H9 (cell line): ENCODE data around the gene SLC15A3. TPM values are rescaled to one million over a fixed set of nuclear protein-coding genes. Genes with fewer than 3 reads are reported as not detected.

ENCODE experiments used
- DNase-seq: peaks from one replicate; pipeline ENCODE4 v3.0.0-alpha.2; 2017
- H2AFZ ChIP-seq: one replicate; pipeline ENCODE4 v1.6.1; 2013; ENCODE audit warnings: mild to moderate bottlenecking, low read length, control low read depth, moderate library complexity
- H2AK5ac ChIP-seq: 2 replicates; pipeline ENCODE4 v1.6.1; 2013; ENCODE audit warnings: low read length, control low read depth, mixed read lengths; ENCODE audit not compliant: insufficient read length
- H2BK120ac ChIP-seq: one replicate; pipeline ENCODE4 v1.6.1; 2013; ENCODE audit warnings: low read depth, mild to moderate bottlenecking, low read length, control low read depth, inconsistent platforms; ENCODE audit not compliant: poor library complexity, severe bottlenecking
- H2BK12ac ChIP-seq: 2 replicates; pipeline ENCODE4 v1.6.1; 2013; ENCODE audit warnings: low read length, control low read depth, mixed read lengths, low read depth; ENCODE audit not compliant: insufficient read length
- H2BK15ac ChIP-seq: 2 replicates; pipeline ENCODE4 v1.6.1; 2013; ENCODE audit warnings: low read depth, low read length, control low read depth
- H2BK20ac ChIP-seq: one replicate; pipeline ENCODE4 v1.6.1; 2013; ENCODE audit warnings: low read depth, mild to moderate bottlenecking, low read length, control low read depth, inconsistent platforms; ENCODE audit not compliant: poor library complexity, severe bottlenecking
- H2BK5ac ChIP-seq: 2 replicates; pipeline ENCODE4 v1.6.1; 2013; ENCODE audit warnings: low read length, control low read depth, mixed read lengths; ENCODE audit not compliant: insufficient read length
- H3K14ac ChIP-seq: 2 replicates; pipeline ENCODE4 v1.6.1; 2013; ENCODE audit warnings: low read length, control low read depth; ENCODE audit not compliant: insufficient read depth
- H3K18ac ChIP-seq: 2 replicates; pipeline ENCODE4 v1.6.1; 2013; ENCODE audit warnings: low read depth, mild to moderate bottlenecking, mixed read lengths, low read length, control low read depth; ENCODE audit not compliant: insufficient read length
- H3K23ac ChIP-seq: 2 replicates; pipeline ENCODE4 v1.6.1; 2013; ENCODE audit warnings: low read length, control low read depth, mixed read lengths, low read depth; ENCODE audit not compliant: insufficient read length
- H3K23me2 ChIP-seq: 2 replicates; pipeline ENCODE4 v1.6.1; 2013; ENCODE audit warnings: low read depth, mild to moderate bottlenecking, mixed read lengths, low read length, control low read depth; ENCODE audit not compliant: insufficient read length, poor library complexity, severe bottlenecking
- H3K27ac ChIP-seq: 2 replicates; pipeline ENCODE4 v1.5.1; 2013; ENCODE audit warnings: low read length, control low read depth, mixed read lengths, low read depth; ENCODE audit not compliant: insufficient read length
- H3K27me3 ChIP-seq: 2 replicates; pipeline ENCODE4 v1.6.1; 2013; ENCODE audit warnings: low read length, control low read depth, inconsistent platforms; ENCODE audit not compliant: insufficient read depth
- H3K4ac ChIP-seq: 2 replicates; pipeline ENCODE4 v1.6.1; 2013; ENCODE audit warnings: low read depth, mild to moderate bottlenecking, control low read depth, inconsistent platforms, low read length, moderate library complexity
- H3K4me1 ChIP-seq: 2 replicates; pipeline ENCODE4 v1.6.1; 2013; ENCODE audit warnings: low read length, control low read depth, inconsistent platforms; ENCODE audit not compliant: insufficient read depth
- H3K4me2 ChIP-seq: 2 replicates; pipeline ENCODE4 v1.6.1; 2013; ENCODE audit warnings: low read length, control low read depth, mixed read lengths; ENCODE audit not compliant: insufficient read length, insufficient read depth
- H3K56ac ChIP-seq: 2 replicates; pipeline ENCODE4 v1.6.1; 2013; ENCODE audit warnings: low read depth, mild to moderate bottlenecking, mixed read lengths, low read length, control low read depth; ENCODE audit not compliant: insufficient read length
- H3K79me1 ChIP-seq: 2 replicates; pipeline ENCODE4 v1.6.1; 2013; ENCODE audit warnings: low read depth, mild to moderate bottlenecking, moderate library complexity, low read length, control low read depth, inconsistent platforms; ENCODE audit not compliant: insufficient read depth, poor library complexity, severe bottlenecking
- H3K79me2 ChIP-seq: 2 replicates; pipeline ENCODE4 v1.6.1; 2013; ENCODE audit warnings: low read length, control low read depth, inconsistent platforms; ENCODE audit not compliant: insufficient read depth
- H3K9ac ChIP-seq: 2 replicates; pipeline ENCODE4 v1.6.1; 2013; ENCODE audit warnings: low read length, control low read depth, mixed read lengths; ENCODE audit not compliant: insufficient read length; ENCODE audit errors: extremely low read depth
- H3K9me3 ChIP-seq: one replicate; pipeline ENCODE4 v1.6.1; 2013; ENCODE audit warnings: low read depth, low read length, inconsistent platforms; ENCODE audit not compliant: control insufficient read depth
- H3T11ph ChIP-seq: one replicate; pipeline ENCODE4 v1.6.1; 2013; ENCODE audit warnings: mild to moderate bottlenecking, low read length, control low read depth, inconsistent platforms
- H4K20me1 ChIP-seq: one replicate; pipeline ENCODE4 v1.6.1; 2013; ENCODE audit not compliant: control insufficient read depth, insufficient read length, insufficient read depth
- H4K5ac ChIP-seq: 2 replicates; pipeline ENCODE4 v1.6.1; 2013; ENCODE audit warnings: low read depth, mild to moderate bottlenecking, mixed read lengths, low read length, control low read depth; ENCODE audit not compliant: insufficient read length
- H4K8ac ChIP-seq: replicated peaks from 2 replicates; pipeline ENCODE4 v1.6.1; 2013; ENCODE audit warnings: low read length, control low read depth, mixed read lengths, low read depth; ENCODE audit not compliant: insufficient read length
- H4K91ac ChIP-seq: 2 replicates; pipeline ENCODE4 v1.6.1; 2013; ENCODE audit warnings: low read depth, mild to moderate bottlenecking, moderate library complexity, mixed read lengths, low read length, control low read depth; ENCODE audit not compliant: insufficient read length
- H3K27ac Mint-ChIP-seq, 3 experiments: 2 replicates in 2 of 3; 3 replicates in 1 of 3; pipeline ENCODE4 v1.8.0; 2020 to 2021; ENCODE audit warnings: mixed read lengths in 3 of 3, mild to moderate bottlenecking in 1 of 3, moderate library complexity in 1 of 3
- H3K27me3 Mint-ChIP-seq: 2 replicates; pipeline ENCODE4 v1.8.0; 2021; ENCODE audit warnings: low read depth, mild to moderate bottlenecking, moderate library complexity, mixed read lengths
- H3K36me3 Mint-ChIP-seq, 3 experiments: 2 replicates in 2 of 3; 3 replicates in 1 of 3; pipeline ENCODE4 v1.8.0; 2020 to 2021; ENCODE audit warnings: low read depth in 3 of 3, mixed read lengths in 3 of 3; ENCODE audit not compliant: insufficient read depth in 1 of 3
- H3K4me1 Mint-ChIP-seq, 2 experiments: 2 replicates each; pipeline ENCODE4 v1.8.0; 2020; ENCODE audit warnings: mixed read lengths in 2 of 2
- H3K4me3 Mint-ChIP-seq, 2 experiments: 2 replicates in 1 of 2; 3 replicates in 1 of 2; pipeline ENCODE4 v1.8.0; 2020 to 2021; ENCODE audit warnings: mild to moderate bottlenecking in 2 of 2, mixed read lengths in 2 of 2, moderate library complexity in 1 of 2
- H3K9me3 Mint-ChIP-seq, 2 experiments: 2 replicates in 1 of 2; 3 replicates in 1 of 2; pipeline ENCODE4 v1.8.0; 2020; ENCODE audit warnings: mild to moderate bottlenecking in 2 of 2, mixed read lengths in 2 of 2, moderate library complexity in 1 of 2
- CTCF ChIP-seq: fragments of 200-600 bp; sonication (generic); conservative IDR thresholded peaks from 3 replicates; pipeline ENCODE4 v1.8.0; 2021; ENCODE audit warnings: antibody characterized with exemption, mild to moderate bottlenecking
- WGBS: extraction: QIAGEN DNeasy Blood & Tissue Kit; methylation state at CpG from one replicate; pipeline ENCODE4 v1.1.7; 2013; ENCODE audit warnings: missing lambda C conversion rate, low lambda C conversion rate, mixed read lengths; ENCODE audit not compliant: insufficient read length; ENCODE audit errors: extremely low coverage; 5-methylcytosine and 5-hydroxymethylcytosine counted together
- total RNA-seq: library from RNA; stranded (reverse); gene quantifications from 2 replicates; pipeline ENCODE4 v1.2.1, GENCODE V29; 2021

The SLC15A3 gene
- total RNA-seq, 1 experiment from 2014 or later, result 7.0 TPM

GRCh38 chr11:60987577-60988277 lies 35.8 kb upstream of the SLC15A3 start:
- Histone ChIP-seq H2BK15ac (no peak overlapping the region), H4K5ac (no peak overlapping the region), H3K27me3 (no peaks in the 10 kb centered on the region), H4K8ac (no peak overlapping the region), H2AFZ (no peak overlapping the region), H3K18ac (no peak overlapping the region), H3K79me2 (no peaks in the 10 kb centered on the region), H2BK120ac (no peak overlapping the region), H2BK20ac (no peak overlapping the region), H3K4ac (no peak overlapping the region), H4K20me1 (no peaks in the 10 kb centered on the region), H2BK12ac (no peak overlapping the region), H3K23me2 (no peaks in the 10 kb centered on the region), H2BK5ac (no peak overlapping the region), H3K9ac (no peak overlapping the region), H2AK5ac (no peak overlapping the region), H3K56ac (no peak overlapping the region), H3K4me1 (no peaks in the 10 kb centered on the region), H3K27ac (no peak overlapping the region), H3K9me3 (no peaks in the 10 kb centered on the region), H3K14ac (no peak overlapping the region), H4K91ac (no peak overlapping the region), H3K4me2 (no peak overlapping the region), H3T11ph (no peak overlapping the region), H3K23ac (no peak overlapping the region), H3K79me1 (no peaks in the 10 kb centered on the region)
- DNase-seq, result no peak
- Mint-ChIP-seq H3K4me3 (no peak overlapping the region), H3K27ac (no peak overlapping the region), H3K9me3 (no peaks in the 10 kb centered on the region), H3K4me1 (peaks cover 0 to 4% of the 10 kb centered on the region in 2 experiments; a peak in 1 of 4 replicates), H3K36me3 (no peaks in the 10 kb centered on the region), H3K27me3 (peaks cover 34% of the 10 kb centered on the region)
- TF ChIP-seq CTCF, result no peak
- no CpG with 5 or more reads among the region's 9 CpGs for WGBS
